ENCODE measurements around the gene PCSK5.

PCSK5 gene

DNA sequence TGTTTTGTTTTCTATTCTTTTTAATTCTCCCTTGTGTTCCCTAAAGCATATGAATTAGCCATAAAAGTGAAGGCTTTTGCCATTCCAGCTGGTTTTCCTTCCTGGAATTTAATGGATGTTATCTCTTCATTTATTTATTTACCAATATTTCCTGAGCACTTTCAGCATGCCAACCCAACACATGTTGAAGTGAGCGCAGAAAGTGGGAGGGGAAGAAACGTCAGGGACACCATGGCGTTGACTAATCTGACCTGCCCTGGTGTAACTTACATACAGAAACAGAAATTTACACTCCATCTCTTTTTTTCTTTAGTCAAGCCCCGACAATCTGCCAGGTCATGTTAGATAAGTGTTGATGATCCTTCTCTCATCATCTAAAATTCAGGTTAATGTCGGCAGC lies 247.5 kb downstream of the PCSK5 start:
- DNase-seq (ENCODE audit: low read depth), result no peak

GRCh38 chr9:76138360-76138759 lies 247.9 kb downstream of the PCSK5 start:
- no peak overlapping the region for H3K4me3 ChIP-seq (ENCODE audit: low read depth, low read length)
- no peak for TF ChIP-seq CTCF (IDR thresholded peaks at IDR 0.05; ENCODE audit: insufficient read depth, low read depth, low read length, missing control alignments)
- no peak for DNase-seq (ENCODE audit: low read depth)

More for the DNA sequence above, 247.5 kb downstream of the PCSK5 start:
- no peak for TF ChIP-seq CTCF (IDR thresholded peaks at IDR 0.05; ENCODE audit: insufficient read depth, low read depth, low read length, missing control alignments)
- H3K4me3 ChIP-seq (ENCODE audit: low read depth, low read length), result no peak overlapping the region

DNA sequence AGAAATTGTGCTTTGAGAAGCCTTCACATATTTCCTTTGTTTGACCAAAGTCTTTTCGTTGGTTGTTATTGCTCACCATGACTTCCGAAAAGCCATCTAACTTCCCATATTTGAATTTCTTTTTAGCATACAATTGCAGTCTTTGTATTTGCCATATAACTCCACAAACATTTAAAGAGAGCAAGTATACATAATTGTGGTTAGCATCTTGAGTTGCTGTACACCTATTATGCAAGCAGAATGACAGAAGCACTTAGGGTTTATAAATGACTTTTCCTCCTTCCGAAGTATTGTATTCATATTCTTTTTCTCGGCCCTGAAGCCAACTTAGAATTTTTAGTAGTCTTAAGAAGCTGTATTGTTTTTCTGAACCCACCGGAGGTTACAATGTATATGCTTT lies 253.4 kb downstream of the PCSK5 start:
- no peak overlapping the region for H3K4me3 ChIP-seq (ENCODE audit: low read depth, low read length)
- no peak for TF ChIP-seq CTCF (IDR thresholded peaks at IDR 0.05; ENCODE audit: insufficient read depth, low read depth, low read length, missing control alignments)
- DNase-seq (ENCODE audit: low read depth), result no peak

- no peak for TF ChIP-seq CTCF (IDR thresholded peaks at IDR 0.05; ENCODE audit: insufficient read depth, low read depth, low read length, missing control alignments)
- DNase-seq (ENCODE audit: low read depth), result no peak
- H3K4me3 ChIP-seq (ENCODE audit: low read depth, low read length), result no peak overlapping the region
Measured at GRCh38 chr9:76150013-76150412, 259.5 kb downstream of the PCSK5 start.

DNA sequence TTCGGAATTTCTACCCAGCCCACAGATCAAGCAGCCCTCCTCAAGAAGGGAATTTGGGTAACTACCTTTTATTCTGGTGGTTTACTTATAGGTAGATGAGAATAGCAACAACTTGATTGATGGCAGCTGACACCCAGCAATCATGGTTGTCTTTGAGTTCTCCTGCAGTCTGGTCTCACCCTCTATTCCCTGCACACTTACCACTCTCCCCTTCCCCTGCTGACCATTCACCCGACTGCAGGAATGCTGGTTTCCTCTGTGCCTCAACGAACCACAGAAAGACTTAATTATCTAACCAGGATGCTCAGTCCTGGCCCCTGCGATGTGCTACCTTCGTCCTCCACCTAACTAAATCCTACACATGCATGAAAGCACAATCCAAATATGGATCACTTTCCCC lies 260.8 kb downstream of the PCSK5 start:
- no peak for DNase-seq (ENCODE audit: low read depth)
- no peak overlapping the region for H3K4me3 ChIP-seq (ENCODE audit: low read depth, low read length)
- no peak for TF ChIP-seq CTCF (IDR thresholded peaks at IDR 0.05; ENCODE audit: insufficient read depth, low read depth, low read length, missing control alignments)

DNA sequence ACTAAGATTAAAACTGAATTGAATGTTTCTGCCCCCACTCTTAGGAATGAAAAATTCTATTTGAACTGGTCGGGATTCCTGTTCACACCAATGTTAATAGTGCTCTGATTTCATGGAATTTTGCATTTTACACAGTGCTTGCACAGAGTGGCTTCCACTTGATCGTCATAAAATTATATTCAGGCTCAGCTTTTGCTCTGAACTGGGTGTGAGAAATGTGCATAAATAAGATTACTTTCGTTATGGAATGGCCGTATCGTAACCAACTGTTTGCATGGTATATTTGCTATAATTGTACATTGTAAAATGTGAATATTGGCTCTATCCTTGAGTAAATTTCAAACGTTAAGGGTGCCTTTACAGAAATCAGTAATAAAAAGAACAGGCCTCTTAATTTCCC lies 262.9 kb downstream of the PCSK5 start:
- H3K4me3 ChIP-seq (ENCODE audit: low read depth, low read length), result no peak overlapping the region
- no peak for TF ChIP-seq CTCF (IDR thresholded peaks at IDR 0.05; ENCODE audit: insufficient read depth, low read depth, low read length, missing control alignments)
- DNase-seq (ENCODE audit: low read depth), result no peak

DNA sequence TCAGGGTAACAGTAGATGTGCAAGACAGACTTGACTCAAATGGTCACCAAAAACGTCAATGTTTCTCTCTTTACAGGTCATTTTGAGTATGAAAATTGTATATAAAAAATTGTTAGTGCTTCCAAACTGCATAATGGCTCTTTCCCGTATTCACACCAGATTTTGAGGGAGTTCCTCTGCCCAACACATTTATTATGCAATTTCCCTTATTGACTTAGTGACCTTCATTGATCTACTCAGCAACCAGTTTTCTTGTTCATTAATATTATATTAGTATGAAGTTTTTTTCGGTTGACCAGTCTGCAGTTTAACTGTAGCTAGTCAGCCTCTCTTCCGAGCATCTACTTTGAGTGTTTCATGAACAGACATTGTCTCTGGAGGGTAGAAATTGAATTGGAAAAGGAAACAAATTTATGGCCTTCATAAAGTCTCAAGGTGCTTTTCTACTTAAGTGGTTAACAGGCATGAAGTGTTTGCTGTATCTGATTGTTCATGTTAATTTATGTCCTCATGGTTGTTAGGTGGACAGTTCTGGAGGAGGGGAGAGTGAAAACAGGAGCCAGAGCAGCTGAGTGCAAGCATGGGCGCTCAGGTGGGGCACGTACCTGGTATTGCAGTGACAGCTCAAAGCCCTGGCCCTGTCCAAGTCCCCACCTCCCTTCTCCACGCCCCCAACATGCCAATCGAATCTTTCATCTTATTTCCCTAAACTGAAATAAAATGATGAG lies 263.6 kb downstream of the PCSK5 start:
- no peak overlapping the region for H3K4me3 ChIP-seq (ENCODE audit: low read depth, low read length)
- DNase-seq (ENCODE audit: low read depth), result no peak
- no peak for TF ChIP-seq CTCF (IDR thresholded peaks at IDR 0.05; ENCODE audit: insufficient read depth, low read depth, low read length, missing control alignments)

Measured in GM12865 (cell line).